Measurements from ENCODE around the gene SKIC8. TPM values are rescaled to one million over a fixed set of nuclear protein-coding genes. Genes with fewer than 3 reads are reported as not detected.

The SKIC8 gene
- total RNA-seq, 1 experiment from 2014 or later = 55.5 TPM

- intact Hi-C loops (cut with micrococcal nuclease; ENCODE audit: unreplicated experiment) = no loop called here
- POLR2A ChIA-PET (ENCODE audit: low non-redundant PET) = interaction anchor here (0.7 kb wide), 1 partner anchor 16 kb away, joined by 4 read pairs; no protein-coding TSS in a partner anchor
- no peaks in the 10 kb centered on the region for H3K36me3 ChIP-seq (ENCODE audit: insufficient read depth, low read length, poor library complexity, severe bottlenecking)
- peaks cover 16% of the 10 kb centered on the region for H3K4me1 ChIP-seq (ENCODE audit: insufficient read depth, low read length, poor library complexity, severe bottlenecking)
- no peaks in the 10 kb centered on the region for H3K9me3 ChIP-seq (ENCODE audit: low read depth, low read length, poor library complexity, severe bottlenecking)
- CTCF ChIA-PET = no interaction called here
- H3K27ac ChIP-seq (ENCODE audit: low read depth, low read length, poor library complexity, severe bottlenecking) = no peak overlapping the region
- DNase-seq (ENCODE audit: low spot score) = no peak
- BruUV-seq (replicated peaks) = no TSS peak
- H3K27me3 ChIP-seq (replicated peaks; ENCODE audit: insufficient read depth, low read depth, low read length, poor library complexity) = peaks cover 11% of the 10 kb centered on the region
- no peak overlapping the region for H3K4me3 ChIP-seq (ENCODE audit: low read depth, low read length, poor library complexity, severe bottlenecking)
- no peak for TF ChIP-seq EZH2 (IDR thresholded peaks at IDR 0.05; ENCODE audit: borderline replicate concordance, low read depth, low read length, poor library complexity, severe bottlenecking)
- TF ChIP-seq CTCF (conservative IDR thresholded peaks at IDR 0.05; ENCODE audit: low read depth, low read length) = no peak
Observed at GRCh38 chr15:78345396-78346125, 46.2 kb upstream of the SKIC8 start.

GRCh38 chr15:78343276-78344060 is 44.1 kb upstream of the SKIC8 start:
- BruUV-seq (replicated peaks) = no TSS peak

GRCh38 chr15:78342021-78342420 is 42.6 kb upstream of the SKIC8 start:
- Histone ChIP-seq H3K9me3 (ENCODE audit: low read depth, low read length, poor library complexity, severe bottlenecking) (no peaks in the 10 kb centered on the region), H3K4me1 (ENCODE audit: insufficient read depth, low read length, poor library complexity, severe bottlenecking) (peaks cover 9% of the 10 kb centered on the region), H3K27me3 (replicated peaks; ENCODE audit: insufficient read depth, low read depth, low read length, poor library complexity) (peaks cover 14% of the 10 kb centered on the region), H3K36me3 (ENCODE audit: insufficient read depth, low read length, poor library complexity, severe bottlenecking) (no peaks in the 10 kb centered on the region), H3K4me3 (ENCODE audit: low read depth, low read length, poor library complexity, severe bottlenecking) (no peak overlapping the region), H3K27ac (ENCODE audit: low read depth, low read length, poor library complexity, severe bottlenecking) (no peak overlapping the region)
- no peak for DNase-seq (ENCODE audit: low spot score)
- BruUV-seq (replicated peaks) = no TSS peak
- TF ChIP-seq EZH2 (IDR thresholded peaks at IDR 0.05; ENCODE audit: borderline replicate concordance, low read depth, low read length, poor library complexity, severe bottlenecking) = no peak
- TF ChIP-seq CTCF (conservative IDR thresholded peaks at IDR 0.05; ENCODE audit: low read depth, low read length) = no peak
- POLR2A ChIA-PET (ENCODE audit: low non-redundant PET) = no interaction called here
- CTCF ChIA-PET = no interaction called here
- intact Hi-C loops (cut with micrococcal nuclease; ENCODE audit: unreplicated experiment) = no loop called here

More at GRCh38 chr15:78343276-78344060, 44.1 kb upstream of the SKIC8 start:
- no peak for DNase-seq (ENCODE audit: low spot score)
- no peak for TF ChIP-seq EZH2 (IDR thresholded peaks at IDR 0.05; ENCODE audit: borderline replicate concordance, low read depth, low read length, poor library complexity, severe bottlenecking)
- no peak for TF ChIP-seq CTCF (conservative IDR thresholded peaks at IDR 0.05; ENCODE audit: low read depth, low read length)
- ChIA-PET POLR2A (ENCODE audit: low non-redundant PET) (no interaction called here), CTCF (no interaction called here)
- H3K27ac ChIP-seq (ENCODE audit: low read depth, low read length, poor library complexity, severe bottlenecking) = no peak overlapping the region
- H3K9me3 ChIP-seq (ENCODE audit: low read depth, low read length, poor library complexity, severe bottlenecking) = no peaks in the 10 kb centered on the region
- H3K27me3 ChIP-seq (replicated peaks; ENCODE audit: insufficient read depth, low read depth, low read length, poor library complexity) = peaks cover 14% of the 10 kb centered on the region
- no peak overlapping the region for H3K4me3 ChIP-seq (ENCODE audit: low read depth, low read length, poor library complexity, severe bottlenecking)
- H3K36me3 ChIP-seq (ENCODE audit: insufficient read depth, low read length, poor library complexity, severe bottlenecking) = no peaks in the 10 kb centered on the region
- intact Hi-C loops (cut with micrococcal nuclease; ENCODE audit: unreplicated experiment) = no loop called here
- peaks cover 20% of the 10 kb centered on the region for H3K4me1 ChIP-seq (ENCODE audit: insufficient read depth, low read length, poor library complexity, severe bottlenecking)

All from A673 (cell line).